D721Med (cell line): ENCODE measurements around the gene LIMS1.

Experiments used
- DNase-seq: peaks from one replicate; pipeline ENCODE4 v3.0.0; 2011; ENCODE audit warnings: low spot score; ENCODE audit not compliant: insufficient read length
- FAIRE-seq: peaks from 2 replicates; lab custom pipeline; 2011; peaks lifted over from hg19 to GRCh38; lab: Jason Lieb, UNC
- TF ChIP-seq, protein P1 (sequence below): IDR thresholded peaks from 2 replicates; pipeline ENCODE4 v1.5.1; 2012; ENCODE audit warnings: mild to moderate bottlenecking, control low read depth; ENCODE audit not compliant: insufficient read depth; ENCODE audit errors: missing control alignments

The LIMS1 gene

GRCh38 chr2:108632332-108633160, 98.3 kb downstream of the LIMS1 start:
- TF ChIP-seq, protein P1, sequence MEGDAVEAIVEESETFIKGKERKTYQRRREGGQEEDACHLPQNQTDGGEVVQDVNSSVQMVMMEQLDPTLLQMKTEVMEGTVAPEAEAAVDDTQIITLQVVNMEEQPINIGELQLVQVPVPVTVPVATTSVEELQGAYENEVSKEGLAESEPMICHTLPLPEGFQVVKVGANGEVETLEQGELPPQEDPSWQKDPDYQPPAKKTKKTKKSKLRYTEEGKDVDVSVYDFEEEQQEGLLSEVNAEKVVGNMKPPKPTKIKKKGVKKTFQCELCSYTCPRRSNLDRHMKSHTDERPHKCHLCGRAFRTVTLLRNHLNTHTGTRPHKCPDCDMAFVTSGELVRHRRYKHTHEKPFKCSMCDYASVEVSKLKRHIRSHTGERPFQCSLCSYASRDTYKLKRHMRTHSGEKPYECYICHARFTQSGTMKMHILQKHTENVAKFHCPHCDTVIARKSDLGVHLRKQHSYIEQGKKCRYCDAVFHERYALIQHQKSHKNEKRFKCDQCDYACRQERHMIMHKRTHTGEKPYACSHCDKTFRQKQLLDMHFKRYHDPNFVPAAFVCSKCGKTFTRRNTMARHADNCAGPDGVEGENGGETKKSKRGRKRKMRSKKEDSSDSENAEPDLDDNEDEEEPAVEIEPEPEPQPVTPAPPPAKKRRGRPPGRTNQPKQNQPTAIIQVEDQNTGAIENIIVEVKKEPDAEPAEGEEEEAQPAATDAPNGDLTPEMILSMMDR, result no peak
- DNase-seq, result no peak
- FAIRE-seq, result no peak

DNA sequence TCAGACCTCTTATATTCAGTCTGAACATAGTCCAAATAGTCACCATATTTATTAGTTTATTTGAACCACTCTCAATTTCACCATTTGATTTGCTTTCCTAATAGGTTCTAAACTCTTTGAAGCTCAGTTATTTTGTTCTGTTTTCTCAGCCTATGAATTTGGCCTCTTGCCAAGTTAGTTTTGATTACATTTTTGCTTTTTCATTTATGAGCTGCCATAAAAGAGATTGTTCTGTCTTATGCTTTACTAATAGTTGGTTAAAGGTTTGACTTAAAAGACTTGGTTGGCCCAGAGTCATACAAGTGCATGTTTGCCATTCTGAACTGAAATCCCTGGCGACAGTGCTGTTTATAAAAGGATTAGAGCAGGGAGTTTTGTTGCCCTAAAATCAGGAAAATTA, 99.1 kb downstream of the LIMS1 start:
- FAIRE-seq, result no peak
- DNase-seq, result no peak
- TF ChIP-seq, protein P1, result no peak

- no peak for FAIRE-seq
- TF ChIP-seq, protein P1, result no peak
- DNase-seq, result no peak
Measured at GRCh38 chr2:108634011-108634410, 99.7 kb downstream of the LIMS1 start.

DNA sequence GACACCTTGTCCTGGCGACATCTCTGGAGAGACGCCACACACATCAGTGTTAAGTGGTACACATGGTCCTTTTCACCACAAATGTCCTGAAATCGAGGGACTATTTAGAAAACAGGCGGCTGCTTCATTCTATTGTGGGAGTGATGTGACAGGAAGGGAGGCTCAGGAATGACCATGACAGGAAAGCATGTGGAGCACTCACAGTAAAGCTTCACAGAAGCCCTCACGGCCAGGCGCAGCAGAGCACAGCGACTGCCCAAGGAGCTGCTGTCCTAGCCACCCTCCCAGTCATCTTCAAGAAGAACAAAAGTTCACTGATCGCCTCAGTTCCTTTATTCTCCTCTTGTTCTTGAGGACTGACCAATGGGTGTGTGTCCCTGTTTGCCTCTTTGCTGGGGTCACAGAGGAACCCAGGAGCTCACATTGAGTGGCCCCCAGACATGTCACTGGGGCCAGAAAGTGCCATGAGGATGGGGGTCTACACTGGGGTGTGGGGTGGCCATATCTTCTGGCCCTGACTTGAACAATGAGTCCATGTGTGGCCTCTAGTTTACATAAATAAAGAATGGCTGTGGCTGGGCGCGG, 100.4 kb downstream of the LIMS1 start:
- TF ChIP-seq, protein P1, result no peak
- no peak for DNase-seq
- no peak for FAIRE-seq

- TF ChIP-seq, protein P1, result no peak
- DNase-seq, result no peak
- no peak for FAIRE-seq
Measured at GRCh38 chr2:108635630-108636354, 101.5 kb downstream of the LIMS1 start.

GRCh38 chr2:108637304-108637669, 103.0 kb downstream of the LIMS1 start:
- TF ChIP-seq, protein P1, result no peak
- FAIRE-seq (no peak), DNase-seq (no peak)
